SK-N-SH treated with all-trans-retinoic acid at 6 μM for 48 hours (cell line): ENCODE results near the gene RASSF9.

Source experiments
- ARNTL ChIP-seq: fragments of 450-650 bp; formaldehyde crosslinking; IDR thresholded peaks from 2 replicates; pipeline ENCODE4 v1.5.0; 2020; ENCODE audit warnings: low read depth, mild to moderate bottlenecking, moderate library complexity, borderline replicate concordance
- BACH2 ChIP-seq: fragments of 250-450 bp; sonication (Bioruptor Pico); IDR thresholded peaks from 2 replicates; pipeline ENCODE4 v1.9.0; 2021; ENCODE audit warnings: mild to moderate bottlenecking, borderline replicate concordance
- CSDC2 ChIP-seq: fragments of 250-450 bp; sonication (Bioruptor Pico); IDR thresholded peaks from 2 replicates; pipeline ENCODE4 v1.5.0; 2020; ENCODE audit warnings: mild to moderate bottlenecking, moderate library complexity
- OSR1 ChIP-seq: fragments of 250-450 bp; sonication (Bioruptor Pico); IDR thresholded peaks from 2 replicates; pipeline ENCODE4 v1.8.0; 2022; ENCODE audit warnings: moderate library complexity, mild to moderate bottlenecking, inconsistent platforms
- PATZ1 ChIP-seq: fragments of 250-450 bp; sonication (Bioruptor Pico); IDR thresholded peaks from 2 replicates; pipeline ENCODE4 v1.8.0; 2020; ENCODE audit warnings: mild to moderate bottlenecking, moderate library complexity, borderline replicate concordance
- RARB ChIP-seq: fragments of 250-450 bp; sonication (Bioruptor Pico); IDR thresholded peaks from 2 replicates; pipeline ENCODE4 v1.8.0; 2021; ENCODE audit warnings: mild to moderate bottlenecking, moderate library complexity
- TOX ChIP-seq: fragments of 250-450 bp; sonication (Bioruptor Pico); IDR thresholded peaks from 2 replicates; pipeline ENCODE4 v1.8.0; 2021; ENCODE audit warnings: mild to moderate bottlenecking, moderate library complexity, borderline replicate concordance
- ZFP3 ChIP-seq: fragments of 250-450 bp; sonication (Bioruptor Pico); IDR thresholded peaks from 2 replicates; pipeline ENCODE4 v1.5.0; 2020; ENCODE audit warnings: mild to moderate bottlenecking, moderate library complexity

GRCh38 chr12:85821206-85821605 lies 15.0 kb downstream of the RASSF9 start:
- TF ChIP-seq TOX (CRISPR knock-in tag) (no peak), PATZ1 (CRISPR knock-in tag) (no peak), RARB (CRISPR knock-in tag) (no peak), ARNTL (CRISPR knock-in tag) (no peak), OSR1 (CRISPR knock-in tag) (no peak), ZFP3 (CRISPR knock-in tag) (no peak), BACH2 (CRISPR knock-in tag) (no peak), CSDC2 (CRISPR knock-in tag) (no peak)
